Progenitor cell of endocrine pancreas (in vitro differentiated cells): ENCODE measurements around the gene CTBP2. TPM values are rescaled to one million over a fixed set of nuclear protein-coding genes. Genes with fewer than 3 reads are reported as not detected.

Source experiments
- DNase-seq: peaks from one replicate; pipeline ENCODE4 v3.0.0; 2021; ENCODE audit warnings: low spot score; ENCODE audit not compliant: unreplicated experiment
- H3K27ac Mint-ChIP-seq: 2 replicates; pipeline ENCODE4 v1.8.0; 2021; ENCODE audit warnings: mild to moderate bottlenecking, moderate library complexity, mixed read lengths
- H3K27me3 Mint-ChIP-seq: 2 replicates; pipeline ENCODE4 v1.8.0; 2021; ENCODE audit warnings: mixed read lengths
- H3K36me3 Mint-ChIP-seq: 2 replicates; pipeline ENCODE4 v1.8.0; 2022; ENCODE audit warnings: mixed read lengths; ENCODE audit not compliant: insufficient read depth
- H3K4me1 Mint-ChIP-seq: 2 replicates; pipeline ENCODE4 v1.8.0; 2021; ENCODE audit warnings: low read depth, mixed read lengths
- H3K4me3 Mint-ChIP-seq: 2 replicates; pipeline ENCODE4 v1.8.0; 2021; ENCODE audit warnings: low read depth, mild to moderate bottlenecking, moderate library complexity, mixed read lengths
- H3K9me3 Mint-ChIP-seq: 2 replicates; pipeline ENCODE4 v1.8.0; 2021; ENCODE audit warnings: low read depth, mixed read lengths
- total RNA-seq: library from RNA; stranded (reverse); gene quantifications from 2 replicates; pipeline ENCODE4 v1.2.1, GENCODE V29; 2021
- TF ChIP-seq, protein P1 (sequence below): fragments of 200-600 bp; sonication (generic); IDR thresholded peaks from one replicate; pipeline ENCODE4 v1.5.0; 2021; ENCODE audit warnings: antibody characterized with exemption, mild to moderate bottlenecking; ENCODE audit not compliant: unreplicated experiment

Gene CTBP2
- total RNA-seq, 1 donor from 2014 or later = 182 TPM

DNA sequence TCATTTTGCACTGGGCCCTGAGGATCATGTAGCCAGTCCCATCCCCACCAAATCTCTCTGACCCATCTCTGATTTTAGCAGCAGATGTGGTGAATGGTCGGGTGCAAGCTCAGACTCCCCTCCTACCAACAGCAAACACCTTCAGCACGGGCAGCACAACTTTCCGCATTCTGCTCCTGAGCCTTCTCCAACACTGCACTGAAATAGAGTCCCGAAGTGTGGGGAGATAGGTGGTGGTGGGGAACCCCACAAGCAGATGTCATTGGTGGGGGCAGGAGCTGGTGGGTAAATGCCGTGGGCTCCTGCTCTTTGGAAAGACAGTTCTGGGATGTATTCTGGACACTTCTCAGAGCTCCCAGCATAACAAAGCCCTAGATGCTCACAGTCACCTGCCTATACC is 9.6 kb upstream of the CTBP2 start:
- no peak for DNase-seq
- TF ChIP-seq, protein P1, sequence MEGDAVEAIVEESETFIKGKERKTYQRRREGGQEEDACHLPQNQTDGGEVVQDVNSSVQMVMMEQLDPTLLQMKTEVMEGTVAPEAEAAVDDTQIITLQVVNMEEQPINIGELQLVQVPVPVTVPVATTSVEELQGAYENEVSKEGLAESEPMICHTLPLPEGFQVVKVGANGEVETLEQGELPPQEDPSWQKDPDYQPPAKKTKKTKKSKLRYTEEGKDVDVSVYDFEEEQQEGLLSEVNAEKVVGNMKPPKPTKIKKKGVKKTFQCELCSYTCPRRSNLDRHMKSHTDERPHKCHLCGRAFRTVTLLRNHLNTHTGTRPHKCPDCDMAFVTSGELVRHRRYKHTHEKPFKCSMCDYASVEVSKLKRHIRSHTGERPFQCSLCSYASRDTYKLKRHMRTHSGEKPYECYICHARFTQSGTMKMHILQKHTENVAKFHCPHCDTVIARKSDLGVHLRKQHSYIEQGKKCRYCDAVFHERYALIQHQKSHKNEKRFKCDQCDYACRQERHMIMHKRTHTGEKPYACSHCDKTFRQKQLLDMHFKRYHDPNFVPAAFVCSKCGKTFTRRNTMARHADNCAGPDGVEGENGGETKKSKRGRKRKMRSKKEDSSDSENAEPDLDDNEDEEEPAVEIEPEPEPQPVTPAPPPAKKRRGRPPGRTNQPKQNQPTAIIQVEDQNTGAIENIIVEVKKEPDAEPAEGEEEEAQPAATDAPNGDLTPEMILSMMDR = no peak
- H3K9me3 Mint-ChIP-seq = no peaks in the 10 kb centered on the region
- no peak overlapping the region for H3K27ac Mint-ChIP-seq
- peaks cover 44% of the 10 kb centered on the region for H3K27me3 Mint-ChIP-seq
- no peak overlapping the region for H3K4me3 Mint-ChIP-seq
- H3K4me1 Mint-ChIP-seq = peaks cover 2% of the 10 kb centered on the region
- no peaks in the 10 kb centered on the region for H3K36me3 Mint-ChIP-seq

- Mint-ChIP-seq H3K27ac (no peak overlapping the region), H3K36me3 (no peaks in the 10 kb centered on the region), H3K4me1 (peaks cover 2% of the 10 kb centered on the region), H3K9me3 (no peaks in the 10 kb centered on the region), H3K27me3 (peaks cover 45% of the 10 kb centered on the region), H3K4me3 (no peak overlapping the region)
- TF ChIP-seq, protein P1 = no peak
- no peak for DNase-seq
Measured at GRCh38 chr10:125169279-125169678, 8.9 kb upstream of the CTBP2 start.

- Mint-ChIP-seq H3K9me3 (no peaks in the 10 kb centered on the region), H3K36me3 (no peaks in the 10 kb centered on the region), H3K27me3 (peaks cover 40% of the 10 kb centered on the region), H3K4me3 (no peak overlapping the region), H3K4me1 (peaks cover 7% of the 10 kb centered on the region), H3K27ac (no peak overlapping the region)
- no peak for DNase-seq
- TF ChIP-seq, protein P1 = no peak
Measured at GRCh38 chr10:125166658-125167057, 6.3 kb upstream of the CTBP2 start.

- H3K27ac Mint-ChIP-seq = no peak overlapping the region
- H3K9me3 Mint-ChIP-seq = no peaks in the 10 kb centered on the region
- no peaks in the 10 kb centered on the region for H3K36me3 Mint-ChIP-seq
- H3K27me3 Mint-ChIP-seq = peaks cover 40% of the 10 kb centered on the region
- peaks cover 7% of the 10 kb centered on the region for H3K4me1 Mint-ChIP-seq
- H3K4me3 Mint-ChIP-seq = no peak overlapping the region
- DNase-seq = no peak
- TF ChIP-seq, protein P1 = no peak
Measured at GRCh38 chr10:125165584-125166573, 5.5 kb upstream of the CTBP2 start.

GRCh38 chr10:125164421-125164820 is 4.1 kb upstream of the CTBP2 start:
- TF ChIP-seq, protein P1 = no peak
- no peaks in the 10 kb centered on the region for H3K36me3 Mint-ChIP-seq
- peaks cover 7% of the 10 kb centered on the region for H3K4me1 Mint-ChIP-seq
- no peak overlapping the region for H3K27ac Mint-ChIP-seq
- no peak for DNase-seq
- peaks cover 28% of the 10 kb centered on the region for H3K27me3 Mint-ChIP-seq
- H3K9me3 Mint-ChIP-seq = no peaks in the 10 kb centered on the region
- no peak overlapping the region for H3K4me3 Mint-ChIP-seq
